OCI-LY3 (cell line): ENCODE data around the gene PITPNM3.

Experiments used
- H2AFZ ChIP-seq: fragments of 200-600, 300-600 bp; shearing (Covaris generic); 2 replicates; pipeline ENCODE4 v1.6.0; 2014; ENCODE audit warnings: antibody characterized with exemption, low read depth, low read length
- H3K27ac ChIP-seq: fragments of 200-600, 300-600 bp; sonication (generic); 2 replicates; pipeline ENCODE4 v1.5.1; 2014; ENCODE audit warnings: mild to moderate bottlenecking, low read length, moderate library complexity, mixed read lengths
- H3K27me3 ChIP-seq: fragments of 200-600, 300-600 bp; sonication (generic); 2 replicates; pipeline ENCODE4 v1.6.1; 2014; ENCODE audit warnings: low read depth, low read length, mixed read lengths
- H3K36me3 ChIP-seq: fragments of 200-600, 300-600 bp; sonication (generic); replicated peaks from 2 replicates; pipeline ENCODE3; 2014; ENCODE audit warnings: low read depth, low read length, mixed read lengths
- H3K4me1 ChIP-seq: fragments of 300-600, 200-600 bp; sonication (generic); 2 replicates; pipeline ENCODE4 v1.6.1; 2014; ENCODE audit warnings: low read length, mixed read lengths
- H3K4me2 ChIP-seq: fragments of 200-600, 300-600 bp; sonication (generic); 2 replicates; pipeline ENCODE4 v1.6.1; 2014; ENCODE audit warnings: low read length, mixed read lengths
- H3K4me3 ChIP-seq: fragments of 300-600, 200-600 bp; sonication (generic); 2 replicates; pipeline ENCODE4 v1.5.1; 2014; ENCODE audit warnings: antibody characterized with exemption, mild to moderate bottlenecking, low read length, moderate library complexity
- H3K79me2 ChIP-seq: fragments of 300-600, 200-600 bp; shearing (Covaris generic); 2 replicates; pipeline ENCODE4 v1.6.1; 2014; ENCODE audit warnings: mild to moderate bottlenecking, low read length, mixed read lengths
- H3K9ac ChIP-seq: fragments of 300-600, 200-600 bp; shearing (Covaris generic); 2 replicates; pipeline ENCODE4 v1.6.0; 2014; ENCODE audit warnings: mild to moderate bottlenecking, low read length, moderate library complexity
- H3K9me3 ChIP-seq: fragments of 200-600, 300-600 bp; shearing (Covaris generic); 2 replicates; pipeline ENCODE4 v1.6.1; 2014; ENCODE audit warnings: low read length, mixed read lengths; ENCODE audit not compliant: insufficient read depth
- H4K20me1 ChIP-seq: fragments of 200-600, 300-600 bp; sonication (generic); 2 replicates; pipeline ENCODE4 v1.6.1; 2016; ENCODE audit warnings: low read length, mixed read lengths; ENCODE audit not compliant: insufficient read depth
- CTCF ChIP-seq: fragments of 200-600, 300-600 bp; sonication (generic); IDR thresholded peaks from 2 replicates; pipeline ENCODE4 v1.5.1; 2014; ENCODE audit warnings: antibody characterized with exemption, low read length, low read depth
- EZH2phosphoT487 ChIP-seq: fragments of 200-600 bp; shearing (Covaris generic); IDR thresholded peaks from 2 replicates; pipeline ENCODE4 v1.6.1; 2018; ENCODE audit warnings: antibody characterized with exemption, mixed run types, low read depth

PITPNM3 gene

GRCh38 chr17:6446516-6447100, 109.7 kb downstream of the PITPNM3 start:
- TF ChIP-seq EZH2phosphoT487 = no peak
- TF ChIP-seq CTCF = no peak
- no peaks in the 10 kb centered on the region for H3K27me3 ChIP-seq
- no peak overlapping the region for H3K4me2 ChIP-seq
- no peaks in the 10 kb centered on the region for H3K9me3 ChIP-seq
- H3K4me1 ChIP-seq = no peaks in the 10 kb centered on the region
- no peaks in the 10 kb centered on the region for H4K20me1 ChIP-seq
- H3K27ac ChIP-seq = no peak overlapping the region
- H2AFZ ChIP-seq = no peak overlapping the region
- no peak overlapping the region for H3K9ac ChIP-seq
- no peaks in the 10 kb centered on the region for H3K36me3 ChIP-seq
- H3K79me2 ChIP-seq = no peaks in the 10 kb centered on the region
- H3K4me3 ChIP-seq = no peak overlapping the region

GRCh38 chr17:6444571-6445335, 111.6 kb downstream of the PITPNM3 start:
- TF ChIP-seq EZH2phosphoT487 (no peak), CTCF (no peak)
- Histone ChIP-seq H3K27ac (no peak overlapping the region), H3K36me3 (no peaks in the 10 kb centered on the region), H3K4me3 (no peak overlapping the region), H2AFZ (no peak overlapping the region), H3K9ac (no peak overlapping the region), H3K4me2 (no peak overlapping the region), H4K20me1 (no peaks in the 10 kb centered on the region), H3K4me1 (no peaks in the 10 kb centered on the region), H3K79me2 (no peaks in the 10 kb centered on the region), H3K9me3 (no peaks in the 10 kb centered on the region), H3K27me3 (peaks cover 5% of the 10 kb centered on the region; the same call in 1 of the 2 replicates)

GRCh38 chr17:6443692-6444570, 112.4 kb downstream of the PITPNM3 start, which contains the start of gene PIMREG:
PIMREG (plus strand) TSS chr17:6444455; CDS start chr17:6445111, 656 bp downstream.
- H3K27ac ChIP-seq = no peak within 1 kb of the TSS
- no peak within 1 kb of the TSS for H2AFZ ChIP-seq
- H3K9ac ChIP-seq = no peak within 1 kb of the TSS
- H3K36me3 ChIP-seq = no peaks in the 10 kb centered on the region
- H3K79me2 ChIP-seq = no peaks in the 10 kb centered on the region
- H3K9me3 ChIP-seq = no peaks in the 10 kb centered on the region
- H3K4me3 ChIP-seq = no peak within 1 kb of the TSS
- H3K4me1 ChIP-seq = no peaks in the 10 kb centered on the region
- TF ChIP-seq EZH2phosphoT487 = no peak
- no peak for TF ChIP-seq CTCF
- no peak within 1 kb of the TSS for H3K4me2 ChIP-seq
- H3K27me3 ChIP-seq = peaks cover 5% of the 10 kb centered on the region; the same call in 1 of the 2 replicates
- H4K20me1 ChIP-seq = no peaks in the 10 kb centered on the region

- H3K36me3 ChIP-seq = no peaks in the 10 kb centered on the region
- no peak overlapping the region for H3K4me3 ChIP-seq
- no peak overlapping the region for H2AFZ ChIP-seq
- H3K4me2 ChIP-seq = no peak overlapping the region
- no peaks in the 10 kb centered on the region for H3K79me2 ChIP-seq
- TF ChIP-seq CTCF (no peak), EZH2phosphoT487 (no peak)
- no peak overlapping the region for H3K9ac ChIP-seq
- H3K27ac ChIP-seq = no peak overlapping the region
- no peaks in the 10 kb centered on the region for H3K4me1 ChIP-seq
- no peaks in the 10 kb centered on the region for H4K20me1 ChIP-seq
- H3K9me3 ChIP-seq = no peaks in the 10 kb centered on the region
- peaks cover 5% of the 10 kb centered on the region; the same call in 1 of the 2 replicates for H3K27me3 ChIP-seq
Observed at GRCh38 chr17:6442775-6443174, 113.6 kb downstream of the PITPNM3 start.
